ENCODE results near the gene SIL1.

- TF ChIP-seq EZH2 (IDR thresholded peaks at IDR 0.05; ENCODE audit: insufficient read depth, poor library complexity, severe bottlenecking) (no peak), EZH2phosphoT487 (IDR thresholded peaks at IDR 0.05; ENCODE audit: insufficient read depth, low read depth) (no peak)
These were observed 212.5 kb downstream of the SIL1 start for GRCh38 chr5:138985683-138986082.
